Fibroblast of lung (primary cell): ENCODE measurements around the gene IL17C. TPM values are rescaled to one million over a fixed set of nuclear protein-coding genes. Genes with fewer than 3 reads are reported as not detected.
"Not testable (repeated sequence)": the region's sequence is repeated elsewhere in the genome, so short reads cannot be mapped to it uniquely, and the experiment has no call there.

Source experiments
- DNase-seq, 2 donors: peaks; one replicate each; pipeline versions ENCODE4 v3.0.0 to v3.0.0-alpha.2; 2010; ENCODE audit warnings: low read depth in 2 of 2
- H2AFZ ChIP-seq: 2 replicates; pipeline ENCODE4 v1.5.1; 2012; ENCODE audit warnings: low read length, control low read depth, inconsistent platforms
- H3K27ac ChIP-seq: 2 replicates; pipeline ENCODE4 v1.5.1; 2011; ENCODE audit warnings: low read length, control low read depth; ENCODE audit not compliant: insufficient read depth
- H3K27me3 ChIP-seq: 2 replicates; pipeline ENCODE4 v1.5.1; 2011; ENCODE audit warnings: mild to moderate bottlenecking, low read length; ENCODE audit not compliant: control insufficient read depth, insufficient read depth
- H3K36me3 ChIP-seq: 2 replicates; pipeline ENCODE4 v1.5.1; 2011; ENCODE audit warnings: low read length; ENCODE audit not compliant: control insufficient read depth, insufficient read depth
- H3K4me1 ChIP-seq: 2 replicates; pipeline ENCODE4 v1.5.1; 2011; ENCODE audit warnings: low read length; ENCODE audit not compliant: control insufficient read depth, insufficient read depth; ENCODE audit errors: extremely low read depth
- H3K4me2 ChIP-seq: 2 replicates; pipeline ENCODE4 v1.5.1; 2011; ENCODE audit warnings: low read length, control low read depth; ENCODE audit not compliant: insufficient read depth; ENCODE audit errors: extremely low read depth
- H3K4me3 ChIP-seq, 4 experiments: fragments of 200-600 bp in 1 of 4; sonication (generic) in 1 of 4; replicated peaks in 1 of 4; 2 replicates each; pipeline ENCODE4 v1.5.1; 2011 to 2016; ENCODE audit warnings: low read length in 4 of 4, low read depth in 3 of 4, mild to moderate bottlenecking in 3 of 4, control low read depth in 2 of 4, inconsistent platforms in 1 of 4, mixed read lengths in 1 of 4; ENCODE audit not compliant: insufficient read depth in 1 of 4; ENCODE audit errors: control extremely low read depth in 1 of 4
- H3K79me2 ChIP-seq: 2 replicates; pipeline ENCODE4 v1.5.1; 2012; ENCODE audit warnings: mild to moderate bottlenecking, low read length, inconsistent platforms; ENCODE audit not compliant: control insufficient read depth, insufficient read depth
- H3K9ac ChIP-seq: 2 replicates; pipeline ENCODE4 v1.5.1; 2011; ENCODE audit warnings: mild to moderate bottlenecking, low read length, control low read depth; ENCODE audit not compliant: insufficient read depth
- H3K9me3 ChIP-seq: 2 replicates; pipeline ENCODE4 v1.5.1; 2012; ENCODE audit warnings: low read depth, low read length; ENCODE audit not compliant: control insufficient read depth, insufficient read depth
- H4K20me1 ChIP-seq: 2 replicates; pipeline ENCODE4 v1.5.1; 2011; ENCODE audit warnings: low read length; ENCODE audit not compliant: control insufficient read depth, insufficient read depth; ENCODE audit errors: extremely low read depth
- EZH2 ChIP-seq: IDR thresholded peaks from 2 replicates; pipeline ENCODE4 v1.5.1; 2012; ENCODE audit warnings: low read length, control low read depth, mild to moderate bottlenecking; ENCODE audit errors: missing control alignments
- polyA plus RNA-seq, 2 donors: library from polyadenylated mRNA; depleted of rRNA in 1 of 2; stranded (reverse) in 1 of 2; unstranded in 1 of 2; fragments of >200 nt; gene quantifications; 2 replicates each; pipeline ENCODE4 v1.2.1, GENCODE V29; 2011 to 2012; ENCODE audit warnings: missing spikeins in 1 of 2
- total RNA-seq: library from RNA; depleted of rRNA; stranded (reverse); fragments of >200 nt; gene quantifications from 2 replicates; pipeline ENCODE4 v1.2.1, GENCODE V29; 2014
- TF ChIP-seq, protein P1 (sequence below), 2 donors: IDR thresholded peaks in 1 of 2; conservative IDR thresholded peaks in 1 of 2; 1 replicate in 1 of 2; 2 replicates in 1 of 2; pipeline ENCODE4 v1.5.1; 2011 to 2012; ENCODE audit warnings: low read length in 2 of 2, control low read depth in 1 of 2, inconsistent platforms in 1 of 2, low read depth in 1 of 2, mild to moderate bottlenecking in 1 of 2

Gene IL17C
- total and polyA plus RNA-seq, 2 donors (not counting 1 experiment from before 2014, with no cell fraction given): not detected

DNA sequence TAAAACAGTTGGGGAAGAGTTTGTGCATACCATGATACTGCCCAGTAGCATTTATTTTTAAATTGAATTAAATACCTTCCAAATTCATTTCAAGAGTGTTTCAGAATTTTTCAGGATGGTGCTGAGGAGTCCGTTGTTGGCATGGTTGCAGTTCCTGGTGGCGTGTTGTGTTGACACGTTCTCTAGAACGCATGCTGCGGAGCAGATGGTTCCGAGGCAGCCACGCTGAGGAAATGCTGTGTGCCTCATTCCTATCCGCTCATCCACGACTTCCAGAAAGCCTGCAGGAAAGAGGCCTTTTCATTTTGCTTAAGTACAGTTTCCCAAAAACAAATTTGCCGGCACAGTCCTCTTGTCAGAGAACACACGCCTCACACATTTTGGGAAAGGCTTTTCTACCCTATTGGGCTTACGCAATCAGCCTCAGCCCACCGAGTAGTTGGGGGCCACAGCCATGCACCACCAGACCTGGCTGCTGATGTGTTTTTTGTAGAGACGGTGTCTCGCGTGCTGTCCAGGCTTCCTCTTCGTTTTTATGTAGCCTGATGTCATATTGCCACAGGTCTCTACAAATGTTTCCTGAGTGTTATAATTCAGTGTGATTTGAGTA, 32.1 kb upstream of the IL17C start:
- no peaks in the 10 kb centered on the region for H3K27me3 ChIP-seq
- H3K36me3 ChIP-seq: peaks cover 17% of the 10 kb centered on the region
- no peak overlapping the region for H3K4me2 ChIP-seq
- H4K20me1 ChIP-seq: no peaks in the 10 kb centered on the region
- H2AFZ ChIP-seq: no peak overlapping the region
- H3K4me3 ChIP-seq: no peak overlapping the region
- TF ChIP-seq EZH2: no peak
- TF ChIP-seq, protein P1, sequence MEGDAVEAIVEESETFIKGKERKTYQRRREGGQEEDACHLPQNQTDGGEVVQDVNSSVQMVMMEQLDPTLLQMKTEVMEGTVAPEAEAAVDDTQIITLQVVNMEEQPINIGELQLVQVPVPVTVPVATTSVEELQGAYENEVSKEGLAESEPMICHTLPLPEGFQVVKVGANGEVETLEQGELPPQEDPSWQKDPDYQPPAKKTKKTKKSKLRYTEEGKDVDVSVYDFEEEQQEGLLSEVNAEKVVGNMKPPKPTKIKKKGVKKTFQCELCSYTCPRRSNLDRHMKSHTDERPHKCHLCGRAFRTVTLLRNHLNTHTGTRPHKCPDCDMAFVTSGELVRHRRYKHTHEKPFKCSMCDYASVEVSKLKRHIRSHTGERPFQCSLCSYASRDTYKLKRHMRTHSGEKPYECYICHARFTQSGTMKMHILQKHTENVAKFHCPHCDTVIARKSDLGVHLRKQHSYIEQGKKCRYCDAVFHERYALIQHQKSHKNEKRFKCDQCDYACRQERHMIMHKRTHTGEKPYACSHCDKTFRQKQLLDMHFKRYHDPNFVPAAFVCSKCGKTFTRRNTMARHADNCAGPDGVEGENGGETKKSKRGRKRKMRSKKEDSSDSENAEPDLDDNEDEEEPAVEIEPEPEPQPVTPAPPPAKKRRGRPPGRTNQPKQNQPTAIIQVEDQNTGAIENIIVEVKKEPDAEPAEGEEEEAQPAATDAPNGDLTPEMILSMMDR (conservative IDR thresholded peaks at IDR 0.05 in 1 of 2, IDR thresholded peaks at IDR 0.05 in 1 of 2; ENCODE audit: low read depth in 1 of 2, low read length in 2 of 2): no peak
- no peaks in the 10 kb centered on the region for H3K79me2 ChIP-seq
- H3K9me3 ChIP-seq: no peaks in the 10 kb centered on the region
- DNase-seq: no peak
- no peak overlapping the region for H3K27ac ChIP-seq
- no peaks in the 10 kb centered on the region for H3K4me1 ChIP-seq
- no peak overlapping the region for H3K9ac ChIP-seq

DNA sequence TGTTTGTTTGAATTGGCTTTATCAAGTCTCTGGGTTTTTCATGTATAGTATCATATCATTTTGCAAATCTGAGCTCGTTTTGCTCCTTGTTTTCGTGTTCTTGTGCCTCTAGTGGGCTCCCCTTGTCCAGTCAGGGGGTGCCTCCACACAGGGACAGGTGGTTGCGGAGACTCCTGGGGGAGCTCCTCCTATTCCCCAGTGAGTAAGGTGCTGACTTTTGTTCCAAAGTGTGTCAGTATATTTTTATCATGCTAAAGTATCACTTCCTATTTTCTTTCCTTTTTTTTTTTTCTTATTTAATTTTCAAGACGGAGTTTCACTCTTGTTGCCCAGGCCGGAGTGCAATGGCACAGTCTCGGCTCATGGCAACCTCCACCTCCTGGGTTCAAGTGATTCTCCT, 30.3 kb upstream of the IL17C start:
- peaks cover 14% of the 10 kb centered on the region for H3K36me3 ChIP-seq
- H3K4me2 ChIP-seq: no peak overlapping the region
- H4K20me1 ChIP-seq: no peaks in the 10 kb centered on the region
- no peak for TF ChIP-seq EZH2
- TF ChIP-seq, protein P1 (conservative IDR thresholded peaks at IDR 0.05 in 1 of 2, IDR thresholded peaks at IDR 0.05 in 1 of 2; ENCODE audit: low read depth in 1 of 2, low read length in 2 of 2): no peak
- no peak overlapping the region for H3K27ac ChIP-seq
- no peak overlapping the region for H3K9ac ChIP-seq
- H3K79me2 ChIP-seq: no peaks in the 10 kb centered on the region
- H2AFZ ChIP-seq: no peak overlapping the region
- H3K4me1 ChIP-seq: no peaks in the 10 kb centered on the region
- no peaks in the 10 kb centered on the region for H3K9me3 ChIP-seq
- no peak overlapping the region for H3K4me3 ChIP-seq
- no peak for DNase-seq
- H3K27me3 ChIP-seq: no peaks in the 10 kb centered on the region

DNA sequence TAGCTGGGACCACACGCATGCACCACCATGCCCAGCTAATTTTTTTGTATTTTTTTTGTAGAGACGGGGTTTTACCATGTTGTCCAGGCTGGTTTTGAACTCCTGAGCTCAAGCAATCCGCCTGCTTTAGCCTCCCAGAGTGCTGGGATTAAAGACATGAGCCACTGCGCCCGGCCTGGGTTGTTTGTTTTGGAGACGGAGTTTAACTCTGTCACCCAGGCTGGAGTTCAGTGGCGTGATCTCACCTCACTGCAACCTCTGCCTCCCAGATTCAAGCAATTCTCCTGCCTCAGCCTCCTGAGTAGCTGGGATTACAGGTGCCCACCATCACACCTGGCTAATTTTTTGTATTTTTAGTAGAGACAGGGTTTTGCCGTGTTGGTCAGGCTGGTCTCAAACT, 28.9 kb upstream of the IL17C start:
- H3K36me3 ChIP-seq: peaks cover 14% of the 10 kb centered on the region
- H3K4me1 ChIP-seq, H3K79me2 ChIP-seq, H3K27me3 ChIP-seq, H2AFZ ChIP-seq, DNase-seq, H3K4me3 ChIP-seq, H3K9ac ChIP-seq, H3K27ac ChIP-seq, H4K20me1 ChIP-seq, H3K9me3 ChIP-seq, H3K4me2 ChIP-seq: not testable (repeated sequence)
